ENCODE results near the gene EFHD2.
"Not testable (repeated sequence)": the region's sequence is repeated elsewhere in the genome, so short reads cannot be mapped to it uniquely, and the experiment has no call there.

DNA sequence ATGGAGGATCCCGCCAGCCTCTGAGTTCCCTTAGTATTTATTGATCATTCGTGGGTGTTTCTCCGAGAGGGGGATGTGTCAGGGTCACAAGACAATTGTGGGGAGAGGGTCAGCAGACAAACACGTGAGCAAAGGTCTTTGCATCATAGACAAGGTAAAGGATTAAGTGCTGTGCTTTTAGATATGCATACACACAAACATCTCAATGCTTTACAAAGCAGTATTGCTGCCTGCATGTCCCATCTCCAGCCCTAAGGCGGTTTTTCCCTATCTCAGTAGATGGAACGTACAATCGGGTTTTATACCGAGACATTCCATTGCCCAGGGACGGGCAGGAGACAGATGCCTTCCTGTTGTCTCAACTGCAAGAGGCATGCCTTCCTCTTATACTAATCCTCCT lies 30.5 kb upstream of the EFHD2 start:
- TF ChIP-seq, protein P1, sequence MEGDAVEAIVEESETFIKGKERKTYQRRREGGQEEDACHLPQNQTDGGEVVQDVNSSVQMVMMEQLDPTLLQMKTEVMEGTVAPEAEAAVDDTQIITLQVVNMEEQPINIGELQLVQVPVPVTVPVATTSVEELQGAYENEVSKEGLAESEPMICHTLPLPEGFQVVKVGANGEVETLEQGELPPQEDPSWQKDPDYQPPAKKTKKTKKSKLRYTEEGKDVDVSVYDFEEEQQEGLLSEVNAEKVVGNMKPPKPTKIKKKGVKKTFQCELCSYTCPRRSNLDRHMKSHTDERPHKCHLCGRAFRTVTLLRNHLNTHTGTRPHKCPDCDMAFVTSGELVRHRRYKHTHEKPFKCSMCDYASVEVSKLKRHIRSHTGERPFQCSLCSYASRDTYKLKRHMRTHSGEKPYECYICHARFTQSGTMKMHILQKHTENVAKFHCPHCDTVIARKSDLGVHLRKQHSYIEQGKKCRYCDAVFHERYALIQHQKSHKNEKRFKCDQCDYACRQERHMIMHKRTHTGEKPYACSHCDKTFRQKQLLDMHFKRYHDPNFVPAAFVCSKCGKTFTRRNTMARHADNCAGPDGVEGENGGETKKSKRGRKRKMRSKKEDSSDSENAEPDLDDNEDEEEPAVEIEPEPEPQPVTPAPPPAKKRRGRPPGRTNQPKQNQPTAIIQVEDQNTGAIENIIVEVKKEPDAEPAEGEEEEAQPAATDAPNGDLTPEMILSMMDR (tag by site-specific recombination; IDR thresholded peaks at IDR 0.05), result not testable (repeated sequence)
- not testable (repeated sequence) for TF ChIP-seq RBAK (tag by site-specific recombination; IDR thresholded peaks at IDR 0.05); ZBTB26 (tag by site-specific recombination; optimal IDR thresholded peaks at IDR 0.05); SP2 (tag by site-specific recombination; IDR thresholded peaks at IDR 0.05)
- TF ChIP-seq, protein P2, sequence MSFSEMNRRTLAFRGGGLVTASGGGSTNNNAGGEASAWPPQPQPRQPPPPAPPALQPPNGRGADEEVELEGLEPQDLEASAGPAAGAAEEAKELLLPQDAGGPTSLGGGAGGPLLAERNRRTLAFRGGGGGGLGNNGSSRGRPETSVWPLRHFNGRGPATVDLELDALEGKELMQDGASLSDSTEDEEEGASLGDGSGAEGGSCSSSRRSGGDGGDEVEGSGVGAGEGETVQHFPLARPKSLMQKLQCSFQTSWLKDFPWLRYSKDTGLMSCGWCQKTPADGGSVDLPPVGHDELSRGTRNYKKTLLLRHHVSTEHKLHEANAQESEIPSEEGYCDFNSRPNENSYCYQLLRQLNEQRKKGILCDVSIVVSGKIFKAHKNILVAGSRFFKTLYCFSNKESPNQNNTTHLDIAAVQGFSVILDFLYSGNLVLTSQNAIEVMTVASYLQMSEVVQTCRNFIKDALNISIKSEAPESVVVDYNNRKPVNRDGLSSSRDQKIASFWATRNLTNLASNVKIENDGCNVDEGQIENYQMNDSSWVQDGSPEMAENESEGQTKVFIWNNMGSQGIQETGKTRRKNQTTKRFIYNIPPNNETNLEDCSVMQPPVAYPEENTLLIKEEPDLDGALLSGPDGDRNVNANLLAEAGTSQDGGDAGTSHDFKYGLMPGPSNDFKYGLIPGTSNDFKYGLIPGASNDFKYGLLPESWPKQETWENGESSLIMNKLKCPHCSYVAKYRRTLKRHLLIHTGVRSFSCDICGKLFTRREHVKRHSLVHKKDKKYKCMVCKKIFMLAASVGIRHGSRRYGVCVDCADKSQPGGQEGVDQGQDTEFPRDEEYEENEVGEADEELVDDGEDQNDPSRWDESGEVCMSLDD (tag by site-specific recombination; IDR thresholded peaks at IDR 0.05), result not testable (repeated sequence)

All from HEK293 (cell line).